Neural progenitor cell (in vitro differentiated cells): ENCODE measurements around the gene CDKN2AIPNL. TPM values are rescaled to one million over a fixed set of nuclear protein-coding genes. Genes with fewer than 3 reads are reported as not detected.

Experiments
- DNase-seq: peaks from one replicate; pipeline ENCODE4 v3.0.0-alpha.2; 2016; ENCODE audit warnings: low spot score
- H2AFZ ChIP-seq: fragments of 200-600 bp; sonication (generic); replicated peaks from 2 replicates; pipeline ENCODE4 v1.6.1; 2016; ENCODE audit warnings: antibody characterized with exemption
- H3F3A ChIP-seq: fragments of 200-600 bp; sonication (generic); 2 replicates; pipeline ENCODE4 v1.6.1; 2016; ENCODE audit warnings: antibody characterized with exemption, low read depth
- H3K27ac ChIP-seq: fragments of 200-600 bp; sonication (generic); 2 replicates; pipeline ENCODE4 v1.5.1; 2016; ENCODE audit warnings: mild to moderate bottlenecking
- H3K27me3 ChIP-seq: fragments of 200-600 bp; sonication (generic); 2 replicates; pipeline ENCODE4 v1.6.1; 2016; ENCODE audit warnings: mild to moderate bottlenecking, moderate library complexity
- H3K36me3 ChIP-seq: fragments of 200-600 bp; sonication (generic); 2 replicates; pipeline ENCODE4 v1.5.1; 2016
- H3K4me1 ChIP-seq: fragments of 200-600 bp; sonication (generic); 2 replicates; pipeline ENCODE4 v1.6.1; 2016; ENCODE audit warnings: mixed run types
- H3K4me2 ChIP-seq: fragments of 200-600 bp; sonication (generic); 2 replicates; pipeline ENCODE4 v1.6.1; 2016
- H3K4me3 ChIP-seq: fragments of 200-600 bp; sonication (generic); 2 replicates; pipeline ENCODE4 v1.5.1; 2016
- H3K79me2 ChIP-seq: fragments of 200-600 bp; sonication (generic); 2 replicates; pipeline ENCODE4 v1.6.1; 2016; ENCODE audit warnings: low read depth
- H3K9ac ChIP-seq: fragments of 200-600 bp; sonication (generic); 2 replicates; pipeline ENCODE4 v1.6.1; 2016
- H3K9me3 ChIP-seq: fragments of 200-600 bp; sonication (generic); 2 replicates; pipeline ENCODE4 v1.5.1; 2016; ENCODE audit warnings: low read depth
- H4K20me1 ChIP-seq: fragments of 200-600 bp; sonication (generic); 2 replicates; pipeline ENCODE4 v1.6.1; 2016; ENCODE audit warnings: low read depth
- H3K27ac Mint-ChIP-seq: 3 replicates; pipeline ENCODE4 v1.8.0; 2021; ENCODE audit warnings: mixed read lengths
- H3K27me3 Mint-ChIP-seq: 2 replicates; pipeline ENCODE4 v1.8.0; 2022; ENCODE audit warnings: low read depth, mild to moderate bottlenecking, inconsistent platforms, moderate library complexity, mixed read lengths; ENCODE audit not compliant: insufficient read depth
- H3K36me3 Mint-ChIP-seq: 3 replicates; pipeline ENCODE4 v1.8.0; 2021; ENCODE audit warnings: mixed read lengths
- H3K4me1 Mint-ChIP-seq: 3 replicates; pipeline ENCODE4 v1.8.0; 2021; ENCODE audit warnings: mixed read lengths
- H3K4me3 Mint-ChIP-seq: 3 replicates; pipeline ENCODE4 v1.8.0; 2021; ENCODE audit warnings: mild to moderate bottlenecking, moderate library complexity, mixed read lengths
- H3K9me3 Mint-ChIP-seq: 3 replicates; pipeline ENCODE4 v1.8.0; 2020; ENCODE audit warnings: mixed read lengths
- CTCF ChIP-seq: fragments of 200-600 bp; sonication (generic); IDR thresholded peaks from 2 replicates; pipeline ENCODE4 v1.5.1; 2017; ENCODE audit warnings: antibody characterized with exemption, mild to moderate bottlenecking
- EZH2 ChIP-seq: fragments of 200-600 bp; sonication (generic); IDR thresholded peaks from 2 replicates; pipeline ENCODE4 v1.6.1; 2017; ENCODE audit warnings: antibody characterized with exemption, mild to moderate bottlenecking, moderate library complexity
- EZH2phosphoT487 ChIP-seq: fragments of 200-600 bp; sonication (generic); IDR thresholded peaks from 2 replicates; pipeline ENCODE4 v1.6.1; 2017; ENCODE audit warnings: antibody characterized with exemption
- total RNA-seq: library from RNA; depleted of rRNA; stranded (reverse); fragments of >200 nt; gene quantifications from 2 replicates; pipeline ENCODE4 v1.2.3, GENCODE V29; 2015; ENCODE audit warnings: low replicate concordance

The CDKN2AIPNL gene
- total RNA-seq, 1 donor from 2014 or later, result 78.9 TPM

GRCh38 chr5:134403951-134404350 is 7.7 kb downstream of the CDKN2AIPNL start:
- H3K4me3 Mint-ChIP-seq, result no peak overlapping the region
- H3K4me2 ChIP-seq, result no peak overlapping the region

DNA sequence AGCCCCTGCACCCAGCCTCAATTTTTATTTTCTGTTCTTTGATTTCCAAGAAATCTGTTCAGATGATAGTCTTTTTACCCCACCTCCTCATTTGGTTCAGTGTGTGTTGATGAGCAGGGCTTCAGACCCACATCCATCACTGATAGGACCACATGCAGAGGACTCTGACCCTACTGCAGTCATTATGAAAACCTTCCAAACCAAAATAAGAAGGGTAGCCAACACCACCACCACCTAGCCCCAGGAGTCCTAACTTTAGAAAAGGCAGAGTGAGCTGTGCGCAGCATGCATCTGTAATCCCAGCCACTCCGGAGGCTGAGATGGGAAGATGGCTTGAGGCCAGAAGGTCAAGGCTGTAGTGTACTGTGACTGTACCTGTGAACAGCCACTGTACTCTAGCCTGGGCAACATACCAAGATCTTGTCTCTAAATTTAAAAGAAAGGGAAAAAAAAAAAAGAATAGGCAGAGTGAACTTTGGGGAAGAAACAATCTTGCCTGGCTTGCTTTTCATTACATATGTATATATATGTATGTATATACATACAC is 13.0 kb downstream of the CDKN2AIPNL start:
- no peaks in the 10 kb centered on the region for H3K79me2 ChIP-seq
- H3K27ac ChIP-seq, result no peak overlapping the region
- Mint-ChIP-seq H3K27me3 (no peaks in the 10 kb centered on the region), H3K27ac (no peak overlapping the region), H3K4me1 (no peaks in the 10 kb centered on the region), H3K36me3 (peaks cover 13% of the 10 kb centered on the region), H3K9me3 (no peaks in the 10 kb centered on the region), H3K4me3 (no peak overlapping the region)
- no peak overlapping the region for H3K4me3 ChIP-seq
- DNase-seq, result no peak
- H2AFZ ChIP-seq, result no peak overlapping the region
- peaks cover 3% of the 10 kb centered on the region for H3F3A ChIP-seq
- no peaks in the 10 kb centered on the region for H3K36me3 ChIP-seq
- no peaks in the 10 kb centered on the region for H3K9me3 ChIP-seq
- H3K9ac ChIP-seq, result no peak overlapping the region
- no peak for TF ChIP-seq CTCF
- no peak for TF ChIP-seq EZH2
- no peak for TF ChIP-seq EZH2phosphoT487
- no peaks in the 10 kb centered on the region for H3K27me3 ChIP-seq
- no peak overlapping the region for H3K4me2 ChIP-seq
- H3K4me1 ChIP-seq, result no peaks in the 10 kb centered on the region
- peaks cover 9% of the 10 kb centered on the region for H4K20me1 ChIP-seq

More at GRCh38 chr5:134403951-134404350, 7.7 kb downstream of the CDKN2AIPNL start:
- no peak overlapping the region for H3K9ac ChIP-seq
- no peak overlapping the region for H2AFZ ChIP-seq
- Mint-ChIP-seq H3K4me1 (no peaks in the 10 kb centered on the region), H3K36me3 (peaks cover 4% of the 10 kb centered on the region), H3K27me3 (no peaks in the 10 kb centered on the region), H3K27ac (no peak overlapping the region), H3K9me3 (no peaks in the 10 kb centered on the region)
- no peaks in the 10 kb centered on the region for H3K4me1 ChIP-seq
- H3K27me3 ChIP-seq, result no peaks in the 10 kb centered on the region
- no peak overlapping the region for H3K27ac ChIP-seq
- no peaks in the 10 kb centered on the region for H3K9me3 ChIP-seq
- peaks cover 19% of the 10 kb centered on the region for H3K79me2 ChIP-seq
- no peaks in the 10 kb centered on the region for H4K20me1 ChIP-seq
- H3K4me3 ChIP-seq, result no peak overlapping the region
- H3K36me3 ChIP-seq, result peaks cover 7% of the 10 kb centered on the region
- no peak for DNase-seq
- H3F3A ChIP-seq, result peaks cover 3% of the 10 kb centered on the region
- no peak for TF ChIP-seq EZH2phosphoT487
- no peak for TF ChIP-seq CTCF
- TF ChIP-seq EZH2, result no peak

GRCh38 chr5:134397196-134397595 is 14.5 kb downstream of the CDKN2AIPNL start:
- no peak overlapping the region for H3K4me3 ChIP-seq
- peaks cover 3% of the 10 kb centered on the region for H3F3A ChIP-seq
- H3K4me3 Mint-ChIP-seq, result no peak overlapping the region
- H3K9ac ChIP-seq, result no peak overlapping the region
- no peaks in the 10 kb centered on the region for H3K4me1 Mint-ChIP-seq
- H3K36me3 ChIP-seq, result no peaks in the 10 kb centered on the region
- DNase-seq, result no peak
- H3K4me2 ChIP-seq, result no peak overlapping the region
- peaks cover 9% of the 10 kb centered on the region for H4K20me1 ChIP-seq
- no peaks in the 10 kb centered on the region for H3K9me3 ChIP-seq
- H3K27me3 ChIP-seq, result no peaks in the 10 kb centered on the region
- H3K9me3 Mint-ChIP-seq, result no peaks in the 10 kb centered on the region
- no peak overlapping the region for H2AFZ ChIP-seq
- H3K27ac Mint-ChIP-seq, result no peak overlapping the region
- no peak overlapping the region for H3K27ac ChIP-seq
- H3K27me3 Mint-ChIP-seq, result no peaks in the 10 kb centered on the region
- no peaks in the 10 kb centered on the region for H3K4me1 ChIP-seq
- H3K79me2 ChIP-seq, result no peaks in the 10 kb centered on the region
- H3K36me3 Mint-ChIP-seq, result peaks cover 18% of the 10 kb centered on the region
- no peak for TF ChIP-seq EZH2
- no peak for TF ChIP-seq EZH2phosphoT487
- TF ChIP-seq CTCF, result no peak
